Adrenal gland (tissue), 12 donors: ENCODE data around the gene ISM1. TPM values are rescaled to one million over a fixed set of nuclear protein-coding genes. Genes with fewer than 3 reads are reported as not detected.

Source experiments
- DNase-seq, 7 donors: peaks; one replicate each; pipeline ENCODE4 v3.0.0-alpha.2; 2019 to 2020
- H3K27ac ChIP-seq, 5 donors: fragments of 200-600 bp; sonication (generic) in 4 of 5; 1 replicate in 3 of 5; 2 replicates in 2 of 5; pipeline versions ENCODE4 v1.5.1 to v1.8.0; 2016 to 2020; ENCODE audit warnings: mild to moderate bottlenecking in 1 of 5
- H3K27me3 ChIP-seq: fragments of 200-600 bp; 2 replicates; pipeline ENCODE4 v1.8.0; 2021
- H3K36me3 ChIP-seq, 2 donors: fragments of 200-600 bp; replicated peaks in 1 of 2; 1 replicate in 1 of 2; 2 replicates in 1 of 2; pipeline versions ENCODE4 v1.5.1 to v1.8.0; 2018 to 2022
- H3K4me1 ChIP-seq, 2 donors: fragments of 200-600 bp; replicated peaks in 1 of 2; 1 replicate in 1 of 2; 2 replicates in 1 of 2; pipeline versions ENCODE4 v1.5.1 to v1.8.0; 2018 to 2021
- H3K4me3 ChIP-seq, 4 donors: fragments of 200-600 bp; sonication (generic) in 3 of 4; one replicate each; pipeline ENCODE4 v1.5.1; 2016 to 2018
- H3K9me3 ChIP-seq, 3 donors: fragments of 200-600 bp; sonication (generic) in 1 of 3; replicated peaks in 1 of 3; 1 replicate in 2 of 3; 2 replicates in 1 of 3; pipeline versions ENCODE4 v1.5.1 to v1.8.0; 2016 to 2021
- CTCF ChIP-seq, 6 experiments: fragments of 450-650 bp in 4 of 6; fragments of 200-600 bp in 2 of 6; sonication (generic) in 1 of 6; IDR thresholded peaks; 1 replicate in 5 of 6; 2 replicates in 1 of 6; pipeline versions ENCODE4 v1.5.1 to v1.8.0; 2016 to 2021; ENCODE audit warnings: antibody characterized with exemption in 6 of 6, mild to moderate bottlenecking in 2 of 6, moderate library complexity in 1 of 6
- POLR2A ChIP-seq, 2 donors: fragments of 450-650 bp; IDR thresholded peaks; one replicate each; pipeline ENCODE4 v1.6.1; 2017; ENCODE audit warnings: antibody characterized with exemption in 2 of 2, mild to moderate bottlenecking in 2 of 2, moderate library complexity in 1 of 2
- WGBS, 4 donors: extraction: QIAGEN DNeasy Blood & Tissue Kit in 2 of 4; methylation state at CpG; one replicate each; pipeline versions ENCODE4 v1.1.5 to v1.1.7; 2013 to 2017; 5-methylcytosine and 5-hydroxymethylcytosine counted together
- intact Hi-C, 2 donors: fragments of 100-400 bp; cut with DNase I; formaldehyde crosslinking; loops; one replicate each; pipeline versions ENCODE4 v1.14.1 to v1.15.0; 2022 to 2023
- polyA plus RNA-seq, 3 donors: library from polyadenylated mRNA; stranded (reverse); fragments of 200-250 nt in 2 of 3; fragments of 350-450 nt in 1 of 3; fragmentation: Illumina TruSeq in 1 of 3; extraction: RNeasy Lipid Tissue Mini Kit (QIAGEN cat#74804) in 1 of 3; gene quantifications; one replicate each; pipeline ENCODE4 v1.2.3, GENCODE V29; 2013 to 2014
- total RNA-seq, 9 donors: library from RNA; depleted of rRNA in 4 of 9; stranded (reverse); fragments of >200 nt in 4 of 9; fragments of 120-200 nt in 1 of 9; fragmentation: NEBNext Ultra II Directional in 1 of 9; extraction: Animal tissue kit (Norgen Biotek cat#: 25700) in 1 of 9; gene quantifications; one replicate each; pipeline versions ENCODE4 v1.1.0 to v1.2.4, GENCODE V29; 2013 to 2023
- donor health status: healthy with polysubstance abuse.
- donor health status: Bipolar disorder and iron deficiency.
- donor health status: DM: yes; HTN: yes; CAD: no.
- donor health status: DM: no; HTN: no; CAD: no.
- donor health status: DM: no; HTN: no; CAD: no.
- donor health status: DM: yes; HTN: yes; CAD: no.

ISM1 gene
- total and polyA plus RNA-seq, 12 donors = 0.17 to 4.4 (median 1.8) TPM

GRCh38 chr20:13274275-13274861 is 53.3 kb downstream of the ISM1 start:
- no peaks in the 10 kb centered on the region for H3K36me3 ChIP-seq
- no peaks in the 10 kb centered on the region for H3K9me3 ChIP-seq
- DNase-seq = no peak
- no peak for TF ChIP-seq POLR2A (IDR thresholded peaks at IDR 0.05)
- TF ChIP-seq CTCF (IDR thresholded peaks at IDR 0.05) = no peak
- H3K4me3 ChIP-seq = no peak overlapping the region
- no peak overlapping the region for H3K27ac ChIP-seq
- WGBS, 4 donors = 37 to 54% (median 46%) methylated on average over 11 to 18 of the region's 18 CpGs
- no peaks in the 10 kb centered on the region for H3K27me3 ChIP-seq
- no peaks in the 10 kb centered on the region for H3K4me1 ChIP-seq
- intact Hi-C loops = no loop called here

GRCh38 chr20:13276945-13277541 is 56.0 kb downstream of the ISM1 start:
- WGBS, 4 donors = 72 to 78% (median 76%) methylated on average over 6 of the region's 6 CpGs
- Histone ChIP-seq H3K27me3 (no peaks in the 10 kb centered on the region), H3K4me3 (no peak overlapping the region), H3K4me1 (no peaks in the 10 kb centered on the region), H3K9me3 (no peaks in the 10 kb centered on the region), H3K27ac (no peak overlapping the region), H3K36me3 (no peaks in the 10 kb centered on the region)
- no peak for DNase-seq
- TF ChIP-seq CTCF (IDR thresholded peaks at IDR 0.05) (no peak), POLR2A (IDR thresholded peaks at IDR 0.05) (no peak)
- intact Hi-C loops = no loop called here

GRCh38 chr20:13277663-13278295 is 56.7 kb downstream of the ISM1 start:
- WGBS, 4 donors = 82 to 85% (median 84%) methylated on average over 9 of the region's 9 CpGs
- no peak overlapping the region for H3K27ac ChIP-seq
- H3K4me1 ChIP-seq = no peaks in the 10 kb centered on the region
- no peak for DNase-seq
- intact Hi-C loops = no loop called here
- no peaks in the 10 kb centered on the region for H3K9me3 ChIP-seq
- no peaks in the 10 kb centered on the region for H3K36me3 ChIP-seq
- H3K4me3 ChIP-seq = no peak overlapping the region
- TF ChIP-seq CTCF (IDR thresholded peaks at IDR 0.05) = no peak
- no peak for TF ChIP-seq POLR2A (IDR thresholded peaks at IDR 0.05)
- no peaks in the 10 kb centered on the region for H3K27me3 ChIP-seq

- intact Hi-C loops = no loop called here
- Histone ChIP-seq H3K27ac (no peak overlapping the region), H3K27me3 (no peaks in the 10 kb centered on the region), H3K4me1 (no peaks in the 10 kb centered on the region), H3K4me3 (no peak overlapping the region), H3K9me3 (no peaks in the 10 kb centered on the region), H3K36me3 (no peaks in the 10 kb centered on the region)
- 73 to 85% (median 84%) methylated on average over 5 of the region's 5 CpGs for WGBS, 4 donors
- TF ChIP-seq POLR2A (IDR thresholded peaks at IDR 0.05) (no peak), CTCF (IDR thresholded peaks at IDR 0.05) (no peak)
- DNase-seq = no peak
These were observed 57.9 kb downstream of the ISM1 start for GRCh38 chr20:13278812-13279570.
